BJ (cell line): ENCODE measurements around the gene ARFRP1. TPM values are rescaled to one million over a fixed set of nuclear protein-coding genes. Genes with fewer than 3 reads are reported as not detected.
"Not testable (repeated sequence)": the region's sequence is repeated elsewhere in the genome, so short reads cannot be mapped to it uniquely, and the experiment has no call there.

Experiments used
- CTCF ChIA-PET: fragments of 350-600 bp; formaldehyde crosslinking; extraction: SDS; loops from one replicate; lab custom pipeline; 2021; ENCODE audit warnings: antibody characterized with exemption, inconsistent platforms; lab: Yijun Ruan, JAX
- POLR2A ChIA-PET: fragments of 300-600 bp; sonication (Branson Sonifier 250); formaldehyde crosslinking; extraction: SDS; loops from one replicate; lab custom pipeline; 2021; ENCODE audit warnings: antibody characterized with exemption; lab: Charles Lee
- DNase-seq: peaks from one replicate; pipeline ENCODE4 v3.0.0-alpha.2; 2011; ENCODE audit warnings: low read depth
- H3K27me3 ChIP-seq: 2 replicates; pipeline ENCODE4 v1.6.0; 2011; ENCODE audit warnings: low read length; ENCODE audit not compliant: control insufficient read depth, insufficient read depth
- H3K36me3 ChIP-seq: 2 replicates; pipeline ENCODE4 v1.5.1; 2011; ENCODE audit warnings: low read length; ENCODE audit not compliant: control insufficient read depth, insufficient read depth
- H3K4me3 ChIP-seq: 2 replicates; pipeline ENCODE4 v1.5.1; 2011; ENCODE audit warnings: low read depth, mild to moderate bottlenecking, control low read depth, low read length
- polyA plus RNA-seq: library from polyadenylated mRNA; depleted of rRNA; stranded (reverse); fragments of >200 nt; gene quantifications from 2 replicates; pipeline ENCODE4 v1.2.3, GENCODE V29; 2011
- TF ChIP-seq, protein P1 (sequence below): IDR thresholded peaks from 2 replicates; pipeline ENCODE4 v1.5.1; 2011; ENCODE audit warnings: low read depth, mild to moderate bottlenecking, control low read depth, inconsistent platforms, low read length, moderate library complexity; ENCODE audit not compliant: insufficient read depth

Gene ARFRP1
- polyA plus RNA-seq, 1 experiment: 41.9 TPM

- CTCF ChIA-PET: no interaction called here
- H3K4me3 ChIP-seq: no peak overlapping the region
- TF ChIP-seq, protein P1, sequence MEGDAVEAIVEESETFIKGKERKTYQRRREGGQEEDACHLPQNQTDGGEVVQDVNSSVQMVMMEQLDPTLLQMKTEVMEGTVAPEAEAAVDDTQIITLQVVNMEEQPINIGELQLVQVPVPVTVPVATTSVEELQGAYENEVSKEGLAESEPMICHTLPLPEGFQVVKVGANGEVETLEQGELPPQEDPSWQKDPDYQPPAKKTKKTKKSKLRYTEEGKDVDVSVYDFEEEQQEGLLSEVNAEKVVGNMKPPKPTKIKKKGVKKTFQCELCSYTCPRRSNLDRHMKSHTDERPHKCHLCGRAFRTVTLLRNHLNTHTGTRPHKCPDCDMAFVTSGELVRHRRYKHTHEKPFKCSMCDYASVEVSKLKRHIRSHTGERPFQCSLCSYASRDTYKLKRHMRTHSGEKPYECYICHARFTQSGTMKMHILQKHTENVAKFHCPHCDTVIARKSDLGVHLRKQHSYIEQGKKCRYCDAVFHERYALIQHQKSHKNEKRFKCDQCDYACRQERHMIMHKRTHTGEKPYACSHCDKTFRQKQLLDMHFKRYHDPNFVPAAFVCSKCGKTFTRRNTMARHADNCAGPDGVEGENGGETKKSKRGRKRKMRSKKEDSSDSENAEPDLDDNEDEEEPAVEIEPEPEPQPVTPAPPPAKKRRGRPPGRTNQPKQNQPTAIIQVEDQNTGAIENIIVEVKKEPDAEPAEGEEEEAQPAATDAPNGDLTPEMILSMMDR: no peak
- H3K36me3 ChIP-seq: peaks cover 22% of the 10 kb centered on the region
- DNase-seq: no peak
- H3K27me3 ChIP-seq: no peaks in the 10 kb centered on the region
- POLR2A ChIA-PET: no interaction called here
These were observed 32.0 kb downstream of the ARFRP1 start for GRCh38 chr20:63675681-63676368.

- TF ChIP-seq, protein P1: no peak
- H3K36me3 ChIP-seq: peaks cover 19% of the 10 kb centered on the region
- ChIA-PET CTCF (no interaction called here), POLR2A (no interaction called here)
- H3K4me3 ChIP-seq: no peak overlapping the region
- no peak for DNase-seq
- no peaks in the 10 kb centered on the region for H3K27me3 ChIP-seq
These were observed 33.8 kb downstream of the ARFRP1 start for GRCh38 chr20:63673951-63674350.

- CTCF ChIA-PET: interaction anchor here (0.7 kb wide), 1 partner anchor 23 kb away, joined by 4 read pairs; no protein-coding TSS in a partner anchor
- H3K27me3 ChIP-seq: no peaks in the 10 kb centered on the region
- DNase-seq: no peak
- TF ChIP-seq, protein P1: no peak
- POLR2A ChIA-PET: no interaction called here
- H3K36me3 ChIP-seq: peaks cover 18% of the 10 kb centered on the region
- H3K4me3 ChIP-seq: no peak overlapping the region
These were observed 35.1 kb downstream of the ARFRP1 start for GRCh38 chr20:63672666-63673065.

GRCh38 chr20:63671695-63672094, 36.1 kb downstream of the ARFRP1 start:
- H3K36me3 ChIP-seq: peaks cover 23% of the 10 kb centered on the region
- CTCF ChIA-PET: interaction anchor here (0.5 kb wide), 1 partner anchor 93 kb away, joined by 3 read pairs; no protein-coding TSS in a partner anchor
- H3K4me3 ChIP-seq, H3K27me3 ChIP-seq, DNase-seq, POLR2A ChIA-PET: not testable (repeated sequence)

DNA sequence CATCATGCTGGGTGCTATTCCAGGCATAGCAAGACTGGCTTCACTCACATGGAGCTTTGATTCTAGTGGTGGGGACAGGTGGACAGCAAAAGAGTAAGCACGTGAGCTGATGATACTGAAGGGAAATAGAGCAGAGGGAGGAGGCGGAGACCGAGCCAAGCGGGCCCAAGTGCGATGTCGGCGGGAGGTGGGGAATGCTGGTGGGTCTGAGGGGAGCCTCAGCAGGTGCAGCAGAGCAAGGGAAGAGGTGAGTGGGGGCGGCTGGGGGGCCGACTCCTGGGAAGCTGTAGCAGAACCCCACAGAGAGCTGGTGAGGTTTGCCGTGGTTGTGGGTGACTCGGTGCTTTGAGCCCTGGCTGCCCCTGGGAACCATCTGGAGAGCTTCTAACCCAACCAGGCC, 39.4 kb downstream of the ARFRP1 start:
- Histone ChIP-seq H3K27me3 (no peaks in the 10 kb centered on the region), H3K4me3 (no peak overlapping the region), H3K36me3 (peaks cover 34% of the 10 kb centered on the region)
- ChIA-PET POLR2A (no interaction called here), CTCF (no interaction called here)
- DNase-seq: no peak
- TF ChIP-seq, protein P1: no peak

DNA sequence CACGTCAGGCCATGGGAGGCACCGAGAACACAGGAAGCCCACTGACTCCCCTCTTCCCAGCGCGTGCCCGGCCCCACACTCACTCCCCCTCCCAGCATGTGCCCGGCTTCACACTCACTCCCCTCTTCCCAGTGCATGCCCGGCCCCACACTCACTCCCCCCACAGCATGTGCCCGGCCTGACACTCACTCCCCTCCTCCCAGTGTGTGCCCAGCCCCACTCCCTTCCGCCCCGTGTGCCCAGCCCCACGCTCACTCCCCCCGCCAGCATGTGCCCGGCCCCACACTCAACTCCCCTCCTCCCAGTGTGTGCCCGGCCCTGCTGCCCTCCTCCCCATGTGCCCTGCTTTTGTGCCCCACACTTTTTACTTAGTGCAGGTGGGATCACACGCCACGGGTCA, 39.9 kb downstream of the ARFRP1 start:
- ChIA-PET POLR2A (no interaction called here), CTCF (no interaction called here)
- no peak for DNase-seq
- TF ChIP-seq, protein P1: no peak
- Histone ChIP-seq H3K27me3 (no peaks in the 10 kb centered on the region), H3K36me3 (peaks cover 39% of the 10 kb centered on the region), H3K4me3 (no peak overlapping the region)
